NCI-H187 (cell line): ENCODE results near the gene DPF3.

Experiments used
- DNase-seq, 2 experiments: peaks; one replicate each; lab custom pipeline; 2025; lab: John Stamatoyannopoulos, UW

The DPF3 gene

GRCh38 chr14:72839753-72840607 is 53.9 kb downstream of the DPF3 start:
- no peak for DNase-seq

GRCh38 chr14:72839351-72839750 is 54.5 kb downstream of the DPF3 start:
- no peak for DNase-seq

GRCh38 chr14:72836085-72836484 is 57.8 kb downstream of the DPF3 start:
- no peak for DNase-seq

- DNase-seq = no peak
These were observed 60.7 kb downstream of the DPF3 start for GRCh38 chr14:72833174-72833573.

- DNase-seq = no peak
These were observed 62.9 kb downstream of the DPF3 start for GRCh38 chr14:72830786-72831594.

- DNase-seq = no peak
These were observed 63.5 kb downstream of the DPF3 start for GRCh38 chr14:72830356-72830755.

- DNase-seq = no peak
These were observed 65.3 kb downstream of the DPF3 start for GRCh38 chr14:72828604-72829003.

- no peak for DNase-seq
These were observed 67.9 kb downstream of the DPF3 start for GRCh38 chr14:72826039-72826438.

- no peak for DNase-seq
These were observed 68.4 kb downstream of the DPF3 start for GRCh38 chr14:72825486-72825885.

- DNase-seq = no peak
These were observed 69.8 kb downstream of the DPF3 start for GRCh38 chr14:72824051-72824450.

GRCh38 chr14:72822946-72823611 is 70.8 kb downstream of the DPF3 start:
- no peak for DNase-seq

- DNase-seq = no peak
These were observed 74.9 kb downstream of the DPF3 start for GRCh38 chr14:72818998-72819397.

GRCh38 chr14:72816287-72816686 is 77.6 kb downstream of the DPF3 start:
- DNase-seq = no peak

- DNase-seq = no peak
These were observed 78.5 kb downstream of the DPF3 start for GRCh38 chr14:72815430-72815829.

- no peak for DNase-seq
These were observed 81.5 kb downstream of the DPF3 start for GRCh38 chr14:72812292-72812851.

- DNase-seq = no peak
These were observed 83.7 kb downstream of the DPF3 start for GRCh38 chr14:72810201-72810600.

GRCh38 chr14:72809063-72809462 is 84.8 kb downstream of the DPF3 start:
- no peak for DNase-seq

GRCh38 chr14:72808564-72808963 is 85.3 kb downstream of the DPF3 start:
- DNase-seq = no peak

GRCh38 chr14:72802588-72802946 is 91.3 kb downstream of the DPF3 start:
- no peak for DNase-seq

- no peak for DNase-seq
These were observed 91.9 kb downstream of the DPF3 start for GRCh38 chr14:72801836-72802587.

- DNase-seq = no peak
These were observed 92.5 kb downstream of the DPF3 start for GRCh38 chr14:72801381-72801812.
